ENCODE data around the gene HIKESHI.
"Not testable (repeated sequence)": the region's sequence is repeated elsewhere in the genome, so short reads cannot be mapped to it uniquely, and the experiment has no call there.

The HIKESHI gene

GRCh38 chr11:86291466-86292262 is 10.4 kb upstream of the HIKESHI start:
- H3K4me3 ChIP-seq (ENCODE audit: low read length in 2 of 2), result no peak overlapping the region
- H3K27ac ChIP-seq (ENCODE audit: low read depth in 2 of 2, low read length in 2 of 2), result no peak overlapping the region
- H3K9me3 ChIP-seq (ENCODE audit: control insufficient read depth in 2 of 2, low read length in 2 of 2), result no peaks in the 10 kb centered on the region
- H3K4me1 ChIP-seq (ENCODE audit: control insufficient read depth in 2 of 2, insufficient read depth in 2 of 2, low read length in 2 of 2), result no peaks in the 10 kb centered on the region
- H3K9ac ChIP-seq (ENCODE audit: low read depth in 1 of 2, low read length in 2 of 2), result no peak overlapping the region
- H3K36me3 ChIP-seq (ENCODE audit: control insufficient read depth in 2 of 2, insufficient read depth in 2 of 2, low read length in 2 of 2), result no peaks in the 10 kb centered on the region
- H3K27me3 ChIP-seq (ENCODE audit: control insufficient read depth in 2 of 2, insufficient read depth in 2 of 2, low read length in 2 of 2), result no peaks in the 10 kb centered on the region

DNA sequence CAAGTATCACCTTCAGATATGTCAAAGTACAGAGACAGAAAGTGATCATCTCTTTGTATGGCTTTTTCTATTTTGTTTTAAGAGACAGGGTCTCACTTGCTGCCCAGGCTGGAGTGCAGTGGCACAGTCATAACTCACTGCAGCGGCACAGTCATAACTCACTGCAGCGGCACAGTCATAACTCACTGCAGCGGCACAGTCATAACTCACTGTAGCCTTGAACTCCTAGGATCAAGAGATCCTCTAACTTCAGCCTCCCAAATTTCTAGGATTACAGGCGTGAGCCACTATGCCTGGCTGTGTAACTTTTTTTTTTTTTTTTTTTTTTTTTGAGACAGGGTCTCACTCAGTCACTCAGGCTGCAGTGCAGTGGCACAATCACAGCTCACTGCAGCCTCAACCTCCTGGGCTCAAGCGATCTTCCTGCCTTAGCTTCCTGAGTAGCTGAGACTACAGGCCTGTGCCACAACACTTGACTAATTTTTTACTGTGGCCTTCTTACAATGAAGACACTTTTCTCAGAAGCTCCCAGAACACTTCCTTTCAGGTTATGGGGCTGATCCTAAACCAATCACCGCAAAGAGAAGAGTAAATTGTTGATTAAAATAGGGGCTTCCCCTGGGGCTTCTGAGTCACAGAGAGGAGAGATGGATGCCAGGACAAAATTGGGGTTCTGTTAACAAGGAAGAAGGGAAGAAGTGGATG is 9.0 kb upstream of the HIKESHI start:
- no peaks in the 10 kb centered on the region for H3K9me3 ChIP-seq (ENCODE audit: control insufficient read depth in 2 of 2, low read length in 2 of 2)
- H3K36me3 ChIP-seq (ENCODE audit: control insufficient read depth in 2 of 2, insufficient read depth in 2 of 2, low read length in 2 of 2), result no peaks in the 10 kb centered on the region
- H3K27ac ChIP-seq (ENCODE audit: low read depth in 2 of 2, low read length in 2 of 2), result no peak overlapping the region
- H3K4me1 ChIP-seq (ENCODE audit: control insufficient read depth in 2 of 2, insufficient read depth in 2 of 2, low read length in 2 of 2), result no peaks in the 10 kb centered on the region
- H3K9ac ChIP-seq (ENCODE audit: low read depth in 1 of 2, low read length in 2 of 2), result no peak overlapping the region
- no peaks in the 10 kb centered on the region for H3K27me3 ChIP-seq (ENCODE audit: control insufficient read depth in 2 of 2, insufficient read depth in 2 of 2, low read length in 2 of 2)
- H3K4me3 ChIP-seq (ENCODE audit: low read length in 2 of 2), result no peak overlapping the region

GRCh38 chr11:86294026-86294425 is 8.0 kb upstream of the HIKESHI start:
- Histone ChIP-seq H3K4me1 (ENCODE audit: control insufficient read depth in 2 of 2, insufficient read depth in 2 of 2, low read length in 2 of 2) (no peaks in the 10 kb centered on the region), H3K36me3 (ENCODE audit: control insufficient read depth in 2 of 2, insufficient read depth in 2 of 2, low read length in 2 of 2) (no peaks in the 10 kb centered on the region), H3K9me3 (ENCODE audit: control insufficient read depth in 2 of 2, low read length in 2 of 2) (no peaks in the 10 kb centered on the region)

GRCh38 chr11:86301742-86302091 is 323 bp upstream of the HIKESHI start:
- Histone ChIP-seq H3K9ac (ENCODE audit: low read depth in 1 of 2, low read length in 2 of 2) (no peak overlapping the region), H3K27me3 (ENCODE audit: control insufficient read depth in 2 of 2, insufficient read depth in 2 of 2, low read length in 2 of 2) (no peaks in the 10 kb centered on the region), H3K27ac (ENCODE audit: low read depth in 2 of 2, low read length in 2 of 2) (no peak overlapping the region), H3K4me1 (ENCODE audit: control insufficient read depth in 2 of 2, insufficient read depth in 2 of 2, low read length in 2 of 2) (peaks cover 5 to 6% of the 10 kb centered on the region in 2 donors), H3K36me3 (ENCODE audit: control insufficient read depth in 2 of 2, insufficient read depth in 2 of 2, low read length in 2 of 2) (no peaks in the 10 kb centered on the region), H3K4me3 (ENCODE audit: low read length in 2 of 2) (peak overlapping the region; percentile 97 to 99), H3K9me3 (ENCODE audit: control insufficient read depth in 2 of 2, low read length in 2 of 2) (no peaks in the 10 kb centered on the region)

More at GRCh38 chr11:86294026-86294425, 8.0 kb upstream of the HIKESHI start:
- no peak overlapping the region for H3K27ac ChIP-seq (ENCODE audit: low read depth in 2 of 2, low read length in 2 of 2)
- H3K9ac ChIP-seq (ENCODE audit: low read depth in 1 of 2, low read length in 2 of 2), result no peak overlapping the region
- no peak overlapping the region for H3K4me3 ChIP-seq (ENCODE audit: low read length in 2 of 2)
- H3K27me3 ChIP-seq (ENCODE audit: control insufficient read depth in 2 of 2, insufficient read depth in 2 of 2, low read length in 2 of 2), result no peaks in the 10 kb centered on the region

GRCh38 chr11:86303257-86303656 is 1.2 kb downstream of the HIKESHI start:
- Histone ChIP-seq H3K9ac (ENCODE audit: low read depth in 1 of 2, low read length in 2 of 2) (no peak overlapping the region), H3K4me3 (ENCODE audit: low read length in 2 of 2) (peak overlapping the region in 1 of 2 donors; percentile 99)

DNA sequence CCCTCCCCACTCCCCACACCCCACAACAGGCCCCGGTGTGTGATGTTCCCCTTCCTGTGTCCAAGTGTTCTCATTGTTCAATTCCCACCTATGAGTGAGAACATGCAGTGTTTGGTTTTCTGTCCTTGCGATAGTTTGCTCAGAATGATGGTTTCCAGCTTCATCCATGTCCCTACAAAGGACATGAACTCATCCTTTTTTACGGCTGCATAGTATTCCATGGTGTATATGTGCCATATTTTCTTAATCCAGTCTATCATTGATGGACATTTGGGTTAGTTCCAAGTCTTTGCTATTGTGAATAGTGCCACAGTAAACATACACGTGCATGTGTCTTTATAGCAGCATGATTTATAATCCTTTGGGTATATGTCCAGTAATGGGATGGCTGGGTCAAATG is 6.7 kb downstream of the HIKESHI start:
- H3K36me3 ChIP-seq (ENCODE audit: control insufficient read depth in 2 of 2, insufficient read depth in 2 of 2, low read length in 2 of 2); H3K4me1 ChIP-seq (ENCODE audit: control insufficient read depth in 2 of 2, insufficient read depth in 2 of 2, low read length in 2 of 2); H3K9ac ChIP-seq (ENCODE audit: low read depth in 1 of 2, low read length in 2 of 2); H3K4me3 ChIP-seq (ENCODE audit: low read length in 2 of 2); H3K27ac ChIP-seq (ENCODE audit: low read depth in 2 of 2, low read length in 2 of 2); H3K9me3 ChIP-seq (ENCODE audit: control insufficient read depth in 2 of 2, low read length in 2 of 2); H3K27me3 ChIP-seq (ENCODE audit: control insufficient read depth in 2 of 2, insufficient read depth in 2 of 2, low read length in 2 of 2): not testable (repeated sequence)

More at GRCh38 chr11:86303257-86303656, 1.2 kb downstream of the HIKESHI start:
- H3K27me3 ChIP-seq (ENCODE audit: control insufficient read depth in 2 of 2, insufficient read depth in 2 of 2, low read length in 2 of 2), result no peaks in the 10 kb centered on the region
- H3K27ac ChIP-seq (ENCODE audit: low read depth in 2 of 2, low read length in 2 of 2), result no peak overlapping the region
- no peaks in the 10 kb centered on the region for H3K9me3 ChIP-seq (ENCODE audit: control insufficient read depth in 2 of 2, low read length in 2 of 2)
- H3K4me1 ChIP-seq (ENCODE audit: control insufficient read depth in 2 of 2, insufficient read depth in 2 of 2, low read length in 2 of 2), result peaks cover 5 to 6% of the 10 kb centered on the region in 2 donors
- H3K36me3 ChIP-seq (ENCODE audit: control insufficient read depth in 2 of 2, insufficient read depth in 2 of 2, low read length in 2 of 2), result no peaks in the 10 kb centered on the region

DNA sequence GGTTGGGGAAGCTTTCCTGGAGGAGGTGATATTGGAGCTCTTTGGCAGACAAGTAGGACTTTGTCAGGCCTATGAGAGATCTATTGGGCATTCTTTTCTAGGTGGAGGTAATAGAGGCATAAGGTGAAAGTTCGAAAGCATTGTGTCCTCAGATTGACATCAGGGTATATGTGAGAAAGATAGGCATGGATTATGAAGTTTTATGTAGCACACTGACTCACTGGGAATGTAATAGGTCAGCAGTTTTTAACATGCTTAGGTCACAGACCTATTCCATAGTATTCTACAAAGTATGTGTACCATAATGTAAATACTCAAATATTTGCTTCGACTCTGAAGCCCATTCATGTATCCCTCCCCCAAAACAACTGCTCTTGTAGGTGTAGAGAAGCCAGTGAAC is 11.8 kb downstream of the HIKESHI start:
- Histone ChIP-seq H3K27me3 (ENCODE audit: control insufficient read depth in 2 of 2, insufficient read depth in 2 of 2, low read length in 2 of 2) (no peaks in the 10 kb centered on the region), H3K4me3 (ENCODE audit: low read length in 2 of 2) (no peak overlapping the region), H3K36me3 (ENCODE audit: control insufficient read depth in 2 of 2, insufficient read depth in 2 of 2, low read length in 2 of 2) (peaks cover 0 to 14% of the 10 kb centered on the region in 2 donors), H3K27ac (ENCODE audit: low read depth in 2 of 2, low read length in 2 of 2) (no peak overlapping the region), H3K9me3 (ENCODE audit: control insufficient read depth in 2 of 2, low read length in 2 of 2) (no peaks in the 10 kb centered on the region), H3K4me1 (ENCODE audit: control insufficient read depth in 2 of 2, insufficient read depth in 2 of 2, low read length in 2 of 2) (no peaks in the 10 kb centered on the region), H3K9ac (ENCODE audit: low read depth in 1 of 2, low read length in 2 of 2) (no peak overlapping the region)

- H3K27me3 ChIP-seq (ENCODE audit: control insufficient read depth in 2 of 2, insufficient read depth in 2 of 2, low read length in 2 of 2), result no peaks in the 10 kb centered on the region
- H3K4me3 ChIP-seq (ENCODE audit: low read length in 2 of 2), result no peak overlapping the region
- no peaks in the 10 kb centered on the region for H3K9me3 ChIP-seq (ENCODE audit: control insufficient read depth in 2 of 2, low read length in 2 of 2)
- H3K27ac ChIP-seq (ENCODE audit: low read depth in 2 of 2, low read length in 2 of 2), result no peak overlapping the region
- H3K36me3 ChIP-seq (ENCODE audit: control insufficient read depth in 2 of 2, insufficient read depth in 2 of 2, low read length in 2 of 2), result peaks cover 0 to 14% of the 10 kb centered on the region in 2 donors
- no peak overlapping the region for H3K9ac ChIP-seq (ENCODE audit: low read depth in 1 of 2, low read length in 2 of 2)
- H3K4me1 ChIP-seq (ENCODE audit: control insufficient read depth in 2 of 2, insufficient read depth in 2 of 2, low read length in 2 of 2), result no peaks in the 10 kb centered on the region
Observed at GRCh38 chr11:86314636-86315035, 12.6 kb downstream of the HIKESHI start.

GRCh38 chr11:86335131-86335767 is 33.2 kb downstream of the HIKESHI start:
- H3K27me3 ChIP-seq (ENCODE audit: control insufficient read depth in 2 of 2, insufficient read depth in 2 of 2, low read length in 2 of 2), result no peaks in the 10 kb centered on the region
- H3K27ac ChIP-seq (ENCODE audit: low read depth in 2 of 2, low read length in 2 of 2), result no peak overlapping the region
- peaks cover 9 to 19% of the 10 kb centered on the region in 2 donors for H3K36me3 ChIP-seq (ENCODE audit: control insufficient read depth in 2 of 2, insufficient read depth in 2 of 2, low read length in 2 of 2)
- H3K9me3 ChIP-seq (ENCODE audit: control insufficient read depth in 2 of 2, low read length in 2 of 2), result no peaks in the 10 kb centered on the region
- no peaks in the 10 kb centered on the region for H3K4me1 ChIP-seq (ENCODE audit: control insufficient read depth in 2 of 2, insufficient read depth in 2 of 2, low read length in 2 of 2)
- H3K4me3 ChIP-seq (ENCODE audit: low read length in 2 of 2), result no peak overlapping the region
- H3K9ac ChIP-seq (ENCODE audit: low read depth in 1 of 2, low read length in 2 of 2), result no peak overlapping the region

- peaks cover 9 to 19% of the 10 kb centered on the region in 2 donors for H3K36me3 ChIP-seq (ENCODE audit: control insufficient read depth in 2 of 2, insufficient read depth in 2 of 2, low read length in 2 of 2)
Observed at GRCh38 chr11:86337227-86337626, 35.2 kb downstream of the HIKESHI start.

More at GRCh38 chr11:86337227-86337626, 35.2 kb downstream of the HIKESHI start:
- Histone ChIP-seq H3K4me3 (ENCODE audit: low read length in 2 of 2) (no peak overlapping the region), H3K27ac (ENCODE audit: low read depth in 2 of 2, low read length in 2 of 2) (no peak overlapping the region), H3K9ac (ENCODE audit: low read depth in 1 of 2, low read length in 2 of 2) (no peak overlapping the region), H3K4me1 (ENCODE audit: control insufficient read depth in 2 of 2, insufficient read depth in 2 of 2, low read length in 2 of 2) (no peaks in the 10 kb centered on the region), H3K9me3 (ENCODE audit: control insufficient read depth in 2 of 2, low read length in 2 of 2) (no peaks in the 10 kb centered on the region), H3K27me3 (ENCODE audit: control insufficient read depth in 2 of 2, insufficient read depth in 2 of 2, low read length in 2 of 2) (no peaks in the 10 kb centered on the region)
